GM21381 (cell line): ENCODE results near the gene CAMK1D.
"Not testable (repeated sequence)": the region's sequence is repeated elsewhere in the genome, so short reads cannot be mapped to it uniquely, and the experiment has no call there.

ENCODE experiments used
- ATAC-seq: cut with Tn5 transposase; IDR thresholded peaks from one replicate; pipeline ENCODE4 v1.9.1; 2021; ENCODE audit warnings: mild to moderate bottlenecking, moderate library complexity; ENCODE audit not compliant: unreplicated experiment

Gene CAMK1D

DNA sequence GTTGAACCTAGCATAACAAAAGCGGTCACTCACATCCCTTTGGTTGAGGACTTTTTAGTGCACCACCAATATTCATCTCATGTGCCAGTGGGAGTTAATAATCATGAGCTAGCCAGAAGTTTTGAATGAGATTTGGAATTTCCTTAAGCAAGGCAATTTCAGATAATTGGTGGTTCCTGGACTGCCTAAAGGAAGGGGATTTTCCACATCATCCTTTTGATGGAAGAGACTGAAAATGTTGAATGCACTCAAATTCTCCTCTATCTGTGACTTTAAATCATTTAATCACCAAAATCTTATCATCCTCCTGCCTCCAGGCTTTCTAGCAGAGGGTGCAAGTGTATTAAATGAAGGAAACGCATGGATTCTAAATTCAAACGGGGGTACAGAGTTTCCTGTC lies 391.5 kb downstream of the CAMK1D start:
- ATAC-seq: no peak

DNA sequence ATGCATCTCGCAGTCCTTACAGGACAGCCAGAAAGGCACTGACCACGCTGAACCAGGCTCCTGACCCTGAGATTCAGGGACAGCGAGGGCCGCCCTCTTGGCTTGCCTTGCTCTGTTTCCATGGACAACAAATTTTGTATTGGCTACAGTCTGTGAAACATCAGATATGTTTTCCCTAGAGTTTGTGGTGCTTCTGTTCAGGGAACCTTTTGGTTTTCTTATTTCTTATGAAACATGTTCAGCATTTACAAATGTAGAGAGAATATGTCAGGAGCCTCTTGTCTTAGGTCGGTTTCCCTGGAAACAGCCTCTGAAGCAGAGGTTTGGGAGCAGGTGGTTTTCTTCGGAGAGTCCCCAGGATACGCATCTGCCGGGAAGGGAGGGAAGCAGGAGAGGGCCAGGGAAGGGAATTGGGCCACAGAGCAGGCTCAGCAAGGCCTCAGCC lies 392.0 kb downstream of the CAMK1D start:
- ATAC-seq: no peak

DNA sequence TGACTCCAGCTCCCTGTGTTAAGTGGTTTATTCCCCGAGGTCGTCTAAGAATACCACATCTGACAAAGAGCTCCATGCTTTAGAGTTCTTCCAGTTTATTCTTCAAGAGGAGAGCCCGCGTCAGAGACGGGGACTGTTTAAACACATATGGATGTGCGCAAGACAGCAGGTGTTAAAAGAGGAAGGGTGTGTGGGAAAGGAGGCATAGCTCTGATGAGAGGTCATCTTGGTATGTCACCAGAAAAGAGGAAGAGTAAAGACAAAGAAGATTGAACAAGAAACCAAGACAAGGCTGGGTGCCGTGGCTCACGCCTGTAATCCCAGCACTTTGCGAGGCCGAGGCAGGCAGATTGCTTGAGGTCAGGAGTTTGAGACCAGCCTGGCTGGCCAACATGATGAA lies 393.4 kb downstream of the CAMK1D start:
- no peak for ATAC-seq

DNA sequence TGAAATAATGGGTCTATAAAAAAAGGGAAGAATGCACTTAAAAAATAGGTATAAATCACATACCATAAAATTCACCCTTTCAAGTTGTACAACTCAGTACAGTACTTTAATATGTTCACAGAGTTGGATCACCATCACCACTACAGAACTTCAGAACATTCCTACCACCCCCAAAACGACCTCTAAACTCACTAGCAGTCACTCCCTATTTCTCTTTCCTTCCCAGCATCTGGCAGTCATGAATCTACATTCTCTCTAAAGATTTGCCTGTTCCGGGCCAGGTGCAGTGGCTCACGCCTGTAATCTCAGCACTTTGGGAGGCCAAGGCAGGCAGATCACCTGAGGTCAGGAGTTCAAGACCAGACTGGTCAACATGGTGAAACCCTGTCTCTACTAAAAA lies 394.1 kb downstream of the CAMK1D start:
- ATAC-seq: not testable (repeated sequence)

DNA sequence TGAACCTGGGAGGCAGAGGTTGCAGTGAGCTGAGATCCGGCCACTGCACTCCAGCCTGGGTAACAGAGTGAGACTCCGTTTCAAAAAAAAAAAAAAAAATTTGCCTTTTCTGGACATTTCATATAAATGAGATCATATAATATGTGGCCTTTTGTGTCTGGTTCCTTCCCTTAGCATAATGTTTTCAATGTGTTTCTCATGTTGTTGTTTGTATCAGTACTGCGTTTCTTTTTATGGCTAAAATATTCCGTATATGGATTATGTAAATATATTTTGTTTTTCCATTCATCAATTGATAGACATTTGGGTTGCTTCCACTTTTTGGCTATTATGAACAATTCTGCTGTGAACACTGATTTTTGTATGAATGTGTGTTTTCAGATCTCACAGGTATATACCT lies 394.6 kb downstream of the CAMK1D start:
- no peak for ATAC-seq

DNA sequence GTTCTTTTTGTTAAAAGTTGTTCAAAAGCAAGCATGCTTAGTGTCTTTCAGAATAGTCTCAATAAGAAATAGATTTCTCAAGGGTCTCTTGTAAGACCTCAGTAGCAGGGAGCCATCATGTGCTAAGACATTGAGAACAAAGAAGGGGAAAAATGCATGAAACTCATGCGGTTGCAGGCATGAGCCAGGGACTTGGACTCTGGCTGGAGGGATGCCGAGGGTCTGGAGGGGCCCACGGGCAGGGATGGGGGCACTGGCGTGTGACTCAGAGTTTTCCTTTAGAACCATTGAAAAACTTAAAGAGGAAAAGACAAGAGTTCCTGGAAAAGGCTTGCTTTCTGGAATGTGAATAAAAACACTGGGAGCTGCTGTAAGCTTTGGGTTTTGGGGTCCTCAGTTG lies 398.8 kb downstream of the CAMK1D start:
- ATAC-seq: no peak

DNA sequence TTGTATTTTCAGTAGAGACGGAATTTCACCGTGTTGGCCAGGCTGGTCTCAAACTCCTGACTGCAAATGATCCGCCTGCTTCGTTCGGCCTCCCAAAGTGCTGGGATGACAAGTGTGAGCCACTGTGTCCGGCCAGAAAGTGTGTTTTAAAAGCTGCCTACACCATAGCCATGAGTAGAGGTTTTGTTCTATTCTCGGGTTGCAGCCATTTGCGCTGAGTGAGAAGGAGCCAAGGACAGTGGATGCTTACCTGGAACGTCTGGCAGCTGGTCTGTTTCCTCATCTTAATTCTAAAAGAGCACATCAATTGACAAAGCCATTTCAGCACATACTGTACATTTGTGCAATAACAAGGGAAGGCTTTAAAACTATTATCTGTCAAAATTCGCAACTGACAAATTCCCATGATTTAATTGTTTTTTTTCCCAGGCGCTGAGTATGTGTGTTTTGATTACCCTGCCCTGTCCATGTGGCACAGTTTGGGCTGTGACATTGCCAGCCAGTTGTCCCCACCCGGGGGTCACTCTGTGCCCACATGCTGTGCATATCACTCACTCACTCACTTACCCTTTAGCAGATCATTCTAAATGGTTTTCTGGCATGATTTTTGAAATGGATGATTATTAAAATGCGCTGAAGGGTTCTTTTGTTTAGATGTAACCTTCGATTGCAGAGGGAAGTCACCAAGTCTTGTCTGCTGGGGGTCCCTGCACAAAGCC lies 400.6 kb downstream of the CAMK1D start:
- no peak for ATAC-seq

DNA sequence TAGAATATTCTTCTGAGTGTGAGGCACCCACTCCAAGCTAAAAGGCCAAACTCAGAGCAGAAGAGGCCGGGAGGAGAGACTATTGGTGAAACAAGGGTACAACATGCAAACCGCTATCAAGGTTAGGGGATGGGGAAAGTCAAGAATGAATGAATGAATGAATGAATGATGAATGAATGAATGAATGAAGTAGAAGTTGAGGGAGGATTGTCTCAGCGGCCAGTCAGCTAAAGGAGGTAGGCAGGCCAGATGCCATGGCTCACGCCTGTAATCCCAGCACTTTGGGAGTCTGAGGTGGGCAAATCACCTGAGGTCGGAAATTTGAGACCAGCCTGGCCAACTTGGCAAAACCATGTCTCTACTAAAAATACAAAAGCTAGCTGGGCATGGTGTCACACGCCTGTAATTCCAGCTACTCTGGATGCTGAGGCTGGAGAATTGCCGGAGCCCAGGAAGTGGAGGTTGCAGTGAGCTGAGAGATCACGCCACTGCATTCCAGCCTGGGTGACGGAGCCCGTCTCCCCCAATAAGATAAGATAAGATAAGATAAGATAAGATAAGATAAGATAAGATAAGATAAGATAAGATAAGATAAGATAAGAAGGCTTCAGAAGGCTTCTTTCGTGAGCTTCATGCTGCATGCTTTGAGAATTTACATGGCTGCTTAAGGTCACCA lies 401.3 kb downstream of the CAMK1D start:
- no peak for ATAC-seq

DNA sequence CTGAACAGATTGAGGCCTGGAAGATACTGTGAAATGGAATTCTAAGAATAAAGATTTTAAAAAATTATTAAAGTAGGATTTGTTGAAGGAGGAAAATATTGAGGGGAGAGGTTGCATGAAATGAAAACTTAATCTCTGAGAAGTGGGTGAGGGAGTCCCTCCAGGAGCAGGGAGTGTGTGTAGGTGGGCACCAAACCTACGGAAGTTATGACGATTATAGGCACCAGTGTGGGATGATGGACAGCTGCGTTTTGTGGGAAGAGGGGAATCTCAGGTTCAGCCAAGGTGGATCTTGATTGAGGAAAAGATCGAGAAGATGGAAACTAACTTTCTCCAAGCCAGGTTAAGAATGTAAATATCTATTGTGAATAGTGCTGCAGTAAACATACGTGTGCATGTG lies 405.7 kb downstream of the CAMK1D start:
- no peak for ATAC-seq

DNA sequence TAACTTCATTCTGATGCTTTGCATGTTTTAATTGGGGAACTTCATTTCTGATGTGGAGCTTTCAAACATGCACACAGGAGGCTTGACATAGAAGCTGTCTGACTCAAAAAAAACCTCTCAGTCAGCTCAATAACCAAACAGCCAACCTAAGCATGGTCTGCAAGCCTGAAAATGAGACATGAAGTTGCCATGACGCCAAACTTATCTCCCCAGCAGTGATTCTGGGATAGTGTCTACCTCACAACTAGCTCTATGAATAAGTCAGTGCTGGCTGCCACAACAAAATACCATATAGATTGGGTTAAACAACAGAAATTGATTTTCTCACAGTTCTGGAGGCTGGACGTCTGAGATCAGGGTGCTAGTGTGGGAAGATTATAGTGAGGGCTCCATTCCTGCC lies 408.0 kb downstream of the CAMK1D start:
- no peak for ATAC-seq

DNA sequence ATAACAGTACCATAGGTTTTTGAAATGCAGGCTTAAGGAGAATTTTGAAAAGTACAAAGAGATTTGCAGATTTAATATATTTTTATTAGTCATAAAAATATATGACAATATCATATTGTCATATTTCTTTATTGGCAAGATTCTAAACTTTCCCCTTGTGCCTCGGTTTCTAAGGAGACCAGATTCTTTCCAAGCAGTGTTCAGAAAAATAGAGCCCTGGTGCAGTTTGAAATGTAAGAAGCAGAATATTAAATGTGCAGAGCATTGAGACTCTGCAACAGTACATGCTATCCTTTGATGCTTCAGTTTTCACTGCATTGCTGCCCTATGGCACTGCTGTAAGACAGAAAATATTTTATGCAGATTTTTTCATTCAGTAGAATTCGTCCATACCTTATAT lies 408.9 kb downstream of the CAMK1D start:
- ATAC-seq: no peak

DNA sequence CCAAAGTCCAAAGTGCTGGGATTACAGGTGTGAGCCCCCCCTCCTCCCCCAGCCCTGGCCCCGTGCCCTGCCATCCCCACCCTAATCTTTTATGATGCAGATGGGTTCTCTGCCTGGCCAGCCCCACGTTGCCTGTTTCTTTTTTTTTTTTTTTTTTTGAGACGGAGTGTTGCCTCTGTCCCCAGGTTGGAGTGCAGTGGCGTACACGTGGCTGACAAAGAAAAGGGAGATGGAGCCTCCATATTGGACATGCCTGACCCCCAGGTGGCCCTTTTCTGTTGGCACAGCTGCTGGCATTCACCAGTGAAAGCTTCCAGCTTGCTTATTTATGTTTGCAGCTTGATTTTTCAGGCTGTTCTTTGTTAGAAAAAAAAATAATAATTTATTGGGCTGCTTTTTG lies 416.9 kb downstream of the CAMK1D start:
- no peak for ATAC-seq

DNA sequence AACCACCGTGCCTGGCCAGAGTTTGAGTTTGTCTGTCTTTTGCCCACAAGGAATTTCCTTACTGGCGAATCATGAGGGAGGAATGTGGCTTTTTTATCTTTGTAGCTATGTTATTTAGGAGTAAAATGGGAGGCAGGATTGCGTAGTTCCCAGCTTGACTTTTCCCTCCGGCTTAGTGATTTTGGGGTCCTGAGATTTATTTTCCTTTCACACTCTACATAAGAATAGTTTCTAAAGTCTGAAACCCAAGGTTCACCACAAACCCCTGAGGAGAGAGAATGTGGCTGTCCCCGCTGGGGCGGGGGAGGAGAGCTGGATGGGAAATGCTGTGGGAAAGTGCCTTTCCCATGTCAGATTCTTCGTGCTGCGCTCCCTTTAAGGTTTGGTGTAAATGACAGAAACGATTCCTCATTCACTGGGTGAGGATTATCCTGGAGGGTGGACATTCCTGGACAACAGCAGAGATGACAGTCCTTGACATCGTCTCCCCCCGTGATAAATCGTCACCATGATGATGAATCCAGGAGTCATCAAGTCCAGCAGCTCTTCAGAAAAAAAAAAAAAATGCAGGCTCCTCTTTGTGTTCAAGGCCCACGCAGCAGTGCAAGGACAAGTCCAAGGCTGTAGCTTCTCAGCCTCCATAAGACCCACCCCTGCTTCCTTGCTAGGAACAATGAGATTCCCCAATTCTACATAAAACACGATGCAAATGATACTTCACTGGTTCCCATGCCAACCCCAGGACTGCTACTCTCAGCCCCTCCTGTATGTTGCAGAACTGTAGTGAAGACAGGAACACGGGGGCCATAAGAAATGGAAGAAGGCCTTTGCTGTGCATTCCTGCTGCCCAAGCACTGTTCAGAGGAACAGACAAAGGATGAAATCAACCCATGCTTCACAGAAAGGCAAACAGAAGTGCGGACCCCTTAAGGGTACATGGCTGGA lies 419.1 kb downstream of the CAMK1D start:
- no peak for ATAC-seq

DNA sequence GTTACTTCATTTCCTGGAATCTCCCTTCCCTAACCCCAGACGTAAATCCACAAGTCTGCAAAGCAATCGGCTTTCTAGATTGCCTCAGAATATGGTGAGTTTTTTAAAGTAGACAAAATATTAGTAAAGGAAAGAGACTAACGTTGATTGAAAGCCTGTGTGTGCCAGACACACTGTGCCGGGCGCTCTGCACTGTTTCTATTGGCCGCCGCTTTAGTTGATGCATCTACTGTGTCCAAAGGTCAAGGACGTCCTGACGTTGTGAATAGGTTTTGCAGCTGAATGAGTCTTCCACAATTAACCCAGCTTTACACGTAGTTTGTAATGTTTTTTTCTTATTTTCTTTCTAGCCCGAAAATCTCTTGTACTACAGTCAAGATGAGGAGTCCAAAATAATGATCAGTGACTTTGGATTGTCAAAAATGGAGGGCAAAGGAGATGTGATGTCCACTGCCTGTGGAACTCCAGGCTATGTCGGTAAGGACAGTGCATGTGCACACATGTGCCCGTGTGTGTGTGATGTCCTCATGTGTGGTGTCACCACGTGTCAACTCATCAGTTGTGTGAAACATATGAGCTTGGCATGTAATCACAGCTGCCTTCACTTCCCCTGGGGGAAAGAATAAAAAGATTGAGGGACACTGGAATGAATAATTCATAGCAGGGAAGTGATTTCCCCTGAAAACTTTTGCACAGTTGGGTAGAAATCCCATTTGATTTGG lies 420.1 kb downstream of the CAMK1D start:
- ATAC-seq: no peak

DNA sequence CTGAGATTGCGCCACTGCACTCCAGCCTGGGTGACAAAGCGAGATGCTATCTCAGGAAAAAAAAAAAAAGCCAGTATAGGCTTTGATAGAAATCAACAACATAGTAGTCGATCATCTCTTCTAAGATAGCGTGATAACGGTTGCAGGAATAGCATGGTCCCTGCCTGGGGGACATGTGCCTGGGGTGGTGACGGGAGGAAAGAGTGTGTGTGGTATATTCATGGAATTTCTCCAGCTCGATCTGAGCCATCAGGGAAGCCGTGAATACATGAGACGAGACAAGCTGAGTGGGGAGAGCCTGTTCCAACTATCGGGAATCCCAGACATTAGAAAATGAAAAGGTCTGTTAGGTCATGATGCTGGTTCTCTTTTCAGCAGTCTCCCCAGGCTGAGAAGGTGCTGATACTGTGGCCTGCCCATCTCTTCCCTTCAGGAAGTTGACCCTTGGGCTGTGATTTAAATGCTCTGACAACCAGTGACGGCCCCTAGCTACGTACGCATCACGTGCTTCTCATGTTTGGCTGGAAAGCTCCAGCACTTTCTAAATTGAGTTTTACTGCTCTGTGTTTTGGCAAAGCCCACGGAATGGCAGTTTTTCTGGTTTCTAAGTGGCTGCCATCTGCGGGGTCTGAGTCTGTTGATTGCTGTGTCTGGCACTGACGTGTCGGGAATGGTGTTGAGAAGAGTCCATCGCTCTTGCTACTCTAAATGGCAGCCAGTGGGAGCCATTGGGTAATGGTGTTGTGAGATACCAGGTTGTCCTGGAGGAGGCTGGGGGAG lies 422.8 kb downstream of the CAMK1D start:
- ATAC-seq: no peak

DNA sequence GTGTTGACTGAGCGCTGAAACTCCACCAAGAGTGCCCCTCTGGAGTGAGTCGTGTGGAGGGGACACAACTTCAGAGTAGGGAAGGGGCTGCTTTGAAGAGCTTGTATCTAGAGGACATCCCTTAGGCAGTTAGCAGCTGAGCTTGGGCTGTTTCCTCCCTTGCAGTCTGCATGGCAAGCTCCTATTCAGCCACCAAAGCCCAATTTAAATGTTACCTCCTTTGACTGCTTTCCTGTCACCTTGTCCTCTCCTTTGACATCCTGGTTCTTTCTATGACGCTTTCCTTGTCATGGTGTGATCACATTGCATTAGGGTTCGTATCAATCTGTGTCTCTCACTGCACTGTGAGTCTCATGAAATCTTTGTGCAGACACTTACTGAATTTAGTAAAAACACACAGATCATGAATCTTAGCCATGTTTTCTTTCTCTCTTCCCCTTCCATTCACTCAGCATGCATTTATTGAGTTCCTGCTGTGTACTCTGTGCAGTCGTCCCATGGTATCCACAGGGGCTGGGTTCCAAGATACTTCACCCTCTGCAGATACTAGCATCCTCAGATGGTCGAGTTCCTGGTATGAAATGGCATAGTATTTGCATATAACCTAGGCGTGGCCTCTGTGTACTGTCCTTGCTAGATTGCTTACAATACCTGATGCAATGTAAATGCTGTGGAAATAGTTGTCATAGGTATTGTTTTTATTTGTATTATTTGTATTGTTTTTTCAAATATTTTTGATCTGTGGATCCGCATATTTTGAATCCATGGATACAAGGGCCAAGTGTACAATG lies 423.6 kb downstream of the CAMK1D start:
- no peak for ATAC-seq

DNA sequence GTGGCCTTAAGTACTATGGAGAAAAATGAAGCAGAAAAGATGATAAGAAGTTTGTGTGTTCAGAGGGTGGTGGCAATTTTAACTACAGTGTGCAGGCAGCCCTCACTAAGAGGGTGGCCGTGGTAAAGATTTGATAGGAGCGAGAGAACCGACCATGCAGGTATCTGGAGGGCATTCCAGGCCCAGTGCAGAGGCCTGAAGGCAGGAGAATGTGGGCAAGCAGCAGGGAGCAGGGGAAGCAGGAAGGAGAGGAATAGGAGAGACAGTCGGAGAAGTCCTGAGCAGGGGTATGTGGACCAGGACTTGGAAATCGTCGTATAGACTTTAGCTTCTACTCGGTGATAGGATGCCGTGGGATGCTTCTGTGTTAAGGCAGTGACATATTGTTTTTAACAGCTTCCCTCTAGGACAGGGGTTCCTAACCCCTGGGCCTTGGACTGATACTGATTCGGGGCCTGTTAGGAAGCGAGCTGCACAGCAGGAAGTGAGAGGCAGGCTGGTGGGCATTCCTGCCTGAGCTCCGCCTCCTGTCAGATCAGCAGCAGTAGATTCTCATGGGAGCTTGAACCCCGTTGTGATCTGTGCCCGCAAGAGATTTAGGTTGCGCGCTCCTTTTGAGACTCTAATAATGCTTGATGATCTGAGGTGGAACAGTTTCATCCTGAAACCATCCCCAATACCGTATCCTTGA lies 425.0 kb downstream of the CAMK1D start:
- ATAC-seq: no peak

DNA sequence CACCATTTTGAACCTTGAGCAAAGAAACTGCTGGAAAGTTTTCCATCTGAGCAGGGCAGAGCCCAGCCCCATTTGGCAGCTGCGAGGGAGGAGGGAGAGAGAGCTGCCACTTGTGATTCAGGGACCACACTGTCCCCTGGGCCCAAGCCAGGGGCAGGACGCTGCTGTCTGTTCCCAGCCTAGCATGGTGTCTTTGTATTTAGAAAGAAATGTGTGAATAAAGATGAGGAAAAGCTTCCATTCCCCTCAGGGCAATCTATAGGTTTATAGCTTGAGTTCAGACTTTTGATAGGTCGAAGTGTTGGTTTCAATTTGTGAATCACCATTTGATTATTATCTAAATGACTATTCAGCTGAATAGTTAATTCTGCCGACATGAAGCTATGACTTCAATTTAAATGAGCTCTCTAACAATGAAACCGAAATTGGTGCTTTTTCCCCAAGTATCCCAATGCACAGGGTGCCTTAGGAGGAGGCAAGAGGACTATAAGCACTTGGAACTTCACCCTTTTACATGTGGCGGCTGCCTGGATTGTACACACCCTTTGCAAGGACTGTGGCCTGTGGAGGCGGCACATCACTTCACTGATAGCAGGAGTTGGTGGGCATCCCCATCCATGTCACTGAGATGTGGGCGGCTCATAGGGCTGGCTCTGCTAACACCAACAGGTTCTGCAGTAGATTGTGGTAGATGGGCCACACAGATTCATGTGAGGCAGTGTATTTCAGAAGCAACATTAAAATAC lies 428.7 kb downstream of the CAMK1D start:
- no peak for ATAC-seq
